Hematopoietic multipotent progenitor cell treated with erythropoietin and hydrocortisone succinate and interleukin-3 and kit ligand, for 6 days (in vitro differentiated cells): ENCODE measurements around the gene RHBDL1.
A peak's percentile ranks its signal among the peaks of the same experiment; 100 is the strongest.

Experiments used
- DNase-seq: peaks from one replicate; pipeline ENCODE4 v3.0.0-alpha.2; 2015

RHBDL1 gene

GRCh38 chr16:708019-708418, 32.5 kb downstream of the RHBDL1 start:
- DNase-seq, result no peak

GRCh38 chr16:708959-709358, 33.5 kb downstream of the RHBDL1 start:
- DNase-seq, result no peak

- DNase-seq, result peak; percentile 65
Measured at GRCh38 chr16:709566-710499, 34.4 kb downstream of the RHBDL1 start.

- DNase-seq, result no peak
Measured at GRCh38 chr16:710500-711075, 35.1 kb downstream of the RHBDL1 start.

GRCh38 chr16:711084-711483, 35.6 kb downstream of the RHBDL1 start:
- no peak for DNase-seq

GRCh38 chr16:711548-712320, 36.3 kb downstream of the RHBDL1 start:
- peak; percentile 79 for DNase-seq

GRCh38 chr16:712740-713250, 37.3 kb downstream of the RHBDL1 start:
- peak; percentile 74 for DNase-seq

GRCh38 chr16:714079-714478, 38.6 kb downstream of the RHBDL1 start:
- DNase-seq, result no peak

GRCh38 chr16:714558-715476, 39.3 kb downstream of the RHBDL1 start, which contains the start of gene METRN:
TSS of gene METRN (plus strand) at chr16:715118. CDS start at chr16:715290, 172 bp downstream.
- DNase-seq, result peak; percentile 95

GRCh38 chr16:715477-716199, 40.2 kb downstream of the RHBDL1 start:
- peak; percentile 49 for DNase-seq

- DNase-seq, result no peak
Measured at GRCh38 chr16:716200-716568, 40.7 kb downstream of the RHBDL1 start.

GRCh38 chr16:716768-717325, 41.4 kb downstream of the RHBDL1 start:
- DNase-seq, result no peak

- DNase-seq, result no peak
Measured at GRCh38 chr16:717450-718245, 42.2 kb downstream of the RHBDL1 start.

- no peak for DNase-seq
Measured at GRCh38 chr16:718389-718788, 42.9 kb downstream of the RHBDL1 start.

GRCh38 chr16:718922-719321, 43.5 kb downstream of the RHBDL1 start:
- DNase-seq, result no peak

GRCh38 chr16:719815-720446, 44.5 kb downstream of the RHBDL1 start:
- peak; percentile 63 for DNase-seq

- peak; percentile 70 for DNase-seq
Measured at GRCh38 chr16:720447-720989, 45.0 kb downstream of the RHBDL1 start.

- peak; percentile 93 for DNase-seq
Measured at GRCh38 chr16:720990-721764, 45.7 kb downstream of the RHBDL1 start, which contains the start of gene ANTKMT. TSS of gene ANTKMT (plus strand) at chr16:721146. CDS start at chr16:721275, 129 bp downstream.
